OCI-LY3 (cell line): Measurements from ENCODE around the gene KCNMA1.

Experiments used
- H2AFZ ChIP-seq: fragments of 200-600, 300-600 bp; shearing (Covaris generic); 2 replicates; pipeline ENCODE4 v1.6.0; 2014; ENCODE audit warnings: antibody characterized with exemption, low read depth, low read length
- H3K27ac ChIP-seq: fragments of 200-600, 300-600 bp; sonication (generic); 2 replicates; pipeline ENCODE4 v1.5.1; 2014; ENCODE audit warnings: mild to moderate bottlenecking, low read length, moderate library complexity, mixed read lengths
- H3K27me3 ChIP-seq: fragments of 200-600, 300-600 bp; sonication (generic); 2 replicates; pipeline ENCODE4 v1.6.1; 2014; ENCODE audit warnings: low read depth, low read length, mixed read lengths
- H3K36me3 ChIP-seq: fragments of 200-600, 300-600 bp; sonication (generic); replicated peaks from 2 replicates; pipeline ENCODE3; 2014; ENCODE audit warnings: low read depth, low read length, mixed read lengths
- H3K4me1 ChIP-seq: fragments of 300-600, 200-600 bp; sonication (generic); 2 replicates; pipeline ENCODE4 v1.6.1; 2014; ENCODE audit warnings: low read length, mixed read lengths
- H3K4me2 ChIP-seq: fragments of 200-600, 300-600 bp; sonication (generic); 2 replicates; pipeline ENCODE4 v1.6.1; 2014; ENCODE audit warnings: low read length, mixed read lengths
- H3K4me3 ChIP-seq: fragments of 300-600, 200-600 bp; sonication (generic); 2 replicates; pipeline ENCODE4 v1.5.1; 2014; ENCODE audit warnings: antibody characterized with exemption, mild to moderate bottlenecking, low read length, moderate library complexity
- H3K79me2 ChIP-seq: fragments of 300-600, 200-600 bp; shearing (Covaris generic); 2 replicates; pipeline ENCODE4 v1.6.1; 2014; ENCODE audit warnings: mild to moderate bottlenecking, low read length, mixed read lengths
- H3K9ac ChIP-seq: fragments of 300-600, 200-600 bp; shearing (Covaris generic); 2 replicates; pipeline ENCODE4 v1.6.0; 2014; ENCODE audit warnings: mild to moderate bottlenecking, low read length, moderate library complexity
- H3K9me3 ChIP-seq: fragments of 200-600, 300-600 bp; shearing (Covaris generic); 2 replicates; pipeline ENCODE4 v1.6.1; 2014; ENCODE audit warnings: low read length, mixed read lengths; ENCODE audit not compliant: insufficient read depth
- H4K20me1 ChIP-seq: fragments of 200-600, 300-600 bp; sonication (generic); 2 replicates; pipeline ENCODE4 v1.6.1; 2016; ENCODE audit warnings: low read length, mixed read lengths; ENCODE audit not compliant: insufficient read depth
- CTCF ChIP-seq: fragments of 200-600, 300-600 bp; sonication (generic); IDR thresholded peaks from 2 replicates; pipeline ENCODE4 v1.5.1; 2014; ENCODE audit warnings: antibody characterized with exemption, low read length, low read depth
- EZH2phosphoT487 ChIP-seq: fragments of 200-600 bp; shearing (Covaris generic); IDR thresholded peaks from 2 replicates; pipeline ENCODE4 v1.6.1; 2018; ENCODE audit warnings: antibody characterized with exemption, mixed run types, low read depth

KCNMA1 gene

GRCh38 chr10:77673101-77673500 lies 35.5 kb upstream of the KCNMA1 start:
- Histone ChIP-seq H3K4me2 (no peak overlapping the region), H2AFZ (no peak overlapping the region), H3K79me2 (peaks cover 62% of the 10 kb centered on the region), H3K36me3 (peaks cover 49% of the 10 kb centered on the region), H3K4me1 (peaks cover 98% of the 10 kb centered on the region), H3K9me3 (no peaks in the 10 kb centered on the region), H3K27me3 (no peaks in the 10 kb centered on the region), H3K4me3 (no peak overlapping the region), H3K9ac (peak overlapping the region; percentile 42; the same call in 1 of the 2 replicates), H4K20me1 (no peaks in the 10 kb centered on the region), H3K27ac (peak overlapping the region; percentile 100)
- TF ChIP-seq CTCF (no peak), EZH2phosphoT487 (no peak)

- peak overlapping the region; percentile 100 for H3K27ac ChIP-seq
- H4K20me1 ChIP-seq: no peaks in the 10 kb centered on the region
- H3K79me2 ChIP-seq: peaks cover 51% of the 10 kb centered on the region
- peaks cover 42% of the 10 kb centered on the region for H3K36me3 ChIP-seq
- H3K9me3 ChIP-seq: no peaks in the 10 kb centered on the region
- no peaks in the 10 kb centered on the region for H3K27me3 ChIP-seq
- no peak overlapping the region for H2AFZ ChIP-seq
- no peak overlapping the region for H3K4me3 ChIP-seq
- peaks cover 99% of the 10 kb centered on the region for H3K4me1 ChIP-seq
- TF ChIP-seq CTCF: no peak
- H3K4me2 ChIP-seq: no peak overlapping the region
- peak overlapping the region; percentile 42; the same call in 1 of the 2 replicates for H3K9ac ChIP-seq
Measured at GRCh38 chr10:77671594-77672252, 34.1 kb upstream of the KCNMA1 start.

GRCh38 chr10:77670817-77671443 lies 33.3 kb upstream of the KCNMA1 start:
- no peaks in the 10 kb centered on the region for H3K9me3 ChIP-seq
- H3K79me2 ChIP-seq: peaks cover 50% of the 10 kb centered on the region
- no peaks in the 10 kb centered on the region for H4K20me1 ChIP-seq
- no peak overlapping the region for H3K4me2 ChIP-seq
- H2AFZ ChIP-seq: no peak overlapping the region
- H3K9ac ChIP-seq: peak overlapping the region; percentile 86; the same call in 1 of the 2 replicates
- no peak overlapping the region for H3K4me3 ChIP-seq
- no peaks in the 10 kb centered on the region for H3K27me3 ChIP-seq
- H3K27ac ChIP-seq: peak overlapping the region; percentile 100
- TF ChIP-seq EZH2phosphoT487 (no peak), CTCF (no peak)
- peaks cover 99% of the 10 kb centered on the region for H3K4me1 ChIP-seq
- H3K36me3 ChIP-seq: peaks cover 42% of the 10 kb centered on the region

GRCh38 chr10:77669892-77670291 lies 32.3 kb upstream of the KCNMA1 start:
- H4K20me1 ChIP-seq: no peaks in the 10 kb centered on the region
- TF ChIP-seq EZH2phosphoT487: no peak

More at GRCh38 chr10:77669892-77670291, 32.3 kb upstream of the KCNMA1 start:
- peak overlapping the region; percentile 86 for H3K9ac ChIP-seq
- H3K4me3 ChIP-seq: no peak overlapping the region
- peaks cover 99% of the 10 kb centered on the region for H3K4me1 ChIP-seq
- no peak overlapping the region for H3K4me2 ChIP-seq
- H3K79me2 ChIP-seq: peaks cover 61% of the 10 kb centered on the region
- H3K27me3 ChIP-seq: no peaks in the 10 kb centered on the region
- peak overlapping the region; percentile 100 for H3K27ac ChIP-seq
- H3K36me3 ChIP-seq: peaks cover 52% of the 10 kb centered on the region
- H3K9me3 ChIP-seq: no peaks in the 10 kb centered on the region
- H2AFZ ChIP-seq: no peak overlapping the region
